ENCODE results near the gene PAIP1. TPM values are rescaled to one million over a fixed set of nuclear protein-coding genes. Genes with fewer than 3 reads are reported as not detected.

Gene PAIP1
- total and polyA plus RNA-seq, 2 donors (not counting 3 experiments of a cell fraction or from before 2014, with no cell fraction given): 69.1 to 90.1 TPM

- intact Hi-C loops (cut with micrococcal nuclease) (loop anchor here (10.0 kb wide), 2 partner anchors 582 to 1562 kb away; partner anchors contain the start of gene FBXO4), dilution Hi-C loops (cut with MboI; ENCODE audit: extremely low pct_ligation_motif_present, low sequenced_read_pairs) (no loop called here)
- FAIRE-seq: no peak
- BruUV-seq (replicated peaks): no TSS peak
- Histone ChIP-seq H3K4me1 (ENCODE audit: control insufficient read depth, extremely low read depth, insufficient read depth, low read length) (peaks cover 14% of the 10 kb centered on the region), H2AFZ (ENCODE audit: low read depth, low read length) (no peak overlapping the region), H3K9me1 (replicated peaks; ENCODE audit: control insufficient read depth, extremely low read depth, insufficient read depth, low read length) (no peaks in the 10 kb centered on the region), H3K9me3 (replicated peaks; ENCODE audit: control insufficient read depth, insufficient read depth, low read length) (no peaks in the 10 kb centered on the region), H3K79me2 (ENCODE audit: control insufficient read depth, insufficient read depth, low read length) (peaks cover 12% of the 10 kb centered on the region), H4K20me1 (replicated peaks; ENCODE audit: control insufficient read depth, extremely low read depth, insufficient read depth, low read length) (no peaks in the 10 kb centered on the region), H3K4me3 (replicated peaks in 1 of 3; ENCODE audit: insufficient read depth in 1 of 3, low read depth in 1 of 3, low read length in 3 of 3) (no peak overlapping the region), H3K36me3 (ENCODE audit: control insufficient read depth in 2 of 2, extremely low read depth in 1 of 2, insufficient read depth in 2 of 2, low read length in 2 of 2) (peaks cover 0 to 4% of the 10 kb centered on the region in 2 experiments), H3K4me2 (ENCODE audit: insufficient read depth, low read length) (no peak overlapping the region), H3K27ac (ENCODE audit: insufficient read depth, low read depth, low read length) (no peak overlapping the region), H3K9ac (replicated peaks; ENCODE audit: extremely low read depth, insufficient read depth, low read length) (no peak overlapping the region), H3K27me3 (ENCODE audit: control insufficient read depth in 2 of 2, insufficient read depth in 2 of 2, low read length in 2 of 2) (no peaks in the 10 kb centered on the region)
- TF ChIP-seq POLR2AphosphoS5 (IDR thresholded peaks at IDR 0.05; ENCODE audit: insufficient read depth, low read depth, low read length) (no peak), EZH2 (IDR thresholded peaks at IDR 0.05; ENCODE audit: borderline replicate concordance, low read depth, low read length, severe bottlenecking) (no peak), MYC (IDR thresholded peaks at IDR 0.05; ENCODE audit: low read depth, low read length) (no peak), JUN (IDR thresholded peaks at IDR 0.05; ENCODE audit: borderline replicate concordance, insufficient read depth, insufficient read length, low read depth) (no peak), GATA2 (IDR thresholded peaks at IDR 0.05; ENCODE audit: insufficient read depth, insufficient read length, low read depth, low read length) (no peak), MAX (IDR thresholded peaks at IDR 0.05; ENCODE audit: insufficient read depth, insufficient read length) (no peak), CTCF (IDR thresholded peaks at IDR 0.05; ENCODE audit: extremely low read depth in 1 of 2, insufficient read depth in 1 of 2, low read depth in 1 of 2, low read length in 2 of 2) (no peak), FOS (IDR thresholded peaks at IDR 0.05; ENCODE audit: borderline replicate concordance, insufficient read depth, low read length) (no peak), POLR2A (IDR thresholded peaks at IDR 0.05; ENCODE audit: low read depth, low read length) (no peak)
- CTCF ChIA-PET: interaction anchor here (1.3 to 1.9 kb wide), 3 partner anchors 11 to 365 kb away, joined by 3 to 4 read pairs (median 3); no protein-coding TSS in a partner anchor
- POLR2A ChIA-PET: interaction anchor here (0.7 kb wide), 1 partner anchor 331 kb away, joined by 4 read pairs; no protein-coding TSS in a partner anchor
- DNase-seq (ENCODE audit: low read depth, low spot score): no peak
These were observed 70.5 kb downstream of the PAIP1 start for GRCh38 chr5:43486353-43486752.
